Stromal cell of bone marrow (primary cell): ENCODE data around the gene SEMA3D.
A peak's percentile ranks its signal among the peaks of the same experiment; 100 is the strongest.

Source experiments
- DNase-seq: peaks from one replicate; pipeline ENCODE4 v3.0.0-alpha.2; 2012; ENCODE audit warnings: low read depth

Gene SEMA3D

DNA sequence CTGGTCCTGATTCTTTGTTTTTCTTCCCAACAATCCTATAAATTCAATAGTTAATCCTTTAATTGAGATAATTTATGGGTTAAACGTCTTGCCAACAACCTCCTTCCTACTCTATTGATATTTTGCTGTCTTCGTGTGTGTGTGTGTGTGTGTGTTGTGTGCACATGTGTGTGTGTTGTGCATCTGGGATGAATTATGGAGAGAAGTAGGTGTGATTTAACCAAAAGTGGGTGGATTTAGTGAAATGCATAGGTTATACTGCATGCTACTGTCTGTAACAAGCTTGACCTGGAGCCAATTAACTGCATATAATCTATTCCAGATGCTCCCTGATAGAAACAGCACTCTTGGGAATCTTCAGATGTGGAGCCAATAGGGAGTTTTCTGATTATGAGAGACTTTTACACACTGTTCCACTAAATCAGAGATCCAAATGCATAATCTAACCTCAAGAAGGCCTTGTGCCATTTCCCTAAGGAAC lies 61.2 kb downstream of the SEMA3D start:
- no peak for DNase-seq

DNA sequence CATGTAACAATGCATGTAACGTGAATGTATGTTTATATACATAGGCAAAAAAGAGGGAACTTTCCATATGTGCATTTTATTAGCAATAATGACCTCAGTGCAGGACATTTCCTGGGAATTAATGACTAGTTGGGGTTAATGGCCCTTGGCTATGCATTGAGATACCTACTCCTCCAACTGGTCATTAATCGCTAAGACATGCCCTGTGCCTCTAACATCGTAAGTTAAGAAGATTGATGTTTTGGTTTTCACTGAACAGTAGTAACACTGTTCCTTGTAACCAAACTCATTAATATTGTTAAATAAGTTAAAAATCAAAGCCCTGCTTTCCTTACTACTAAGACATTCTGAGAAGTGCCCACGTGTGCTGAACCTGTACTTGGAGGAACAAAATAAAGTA lies 61.7 kb downstream of the SEMA3D start:
- DNase-seq = no peak

DNA sequence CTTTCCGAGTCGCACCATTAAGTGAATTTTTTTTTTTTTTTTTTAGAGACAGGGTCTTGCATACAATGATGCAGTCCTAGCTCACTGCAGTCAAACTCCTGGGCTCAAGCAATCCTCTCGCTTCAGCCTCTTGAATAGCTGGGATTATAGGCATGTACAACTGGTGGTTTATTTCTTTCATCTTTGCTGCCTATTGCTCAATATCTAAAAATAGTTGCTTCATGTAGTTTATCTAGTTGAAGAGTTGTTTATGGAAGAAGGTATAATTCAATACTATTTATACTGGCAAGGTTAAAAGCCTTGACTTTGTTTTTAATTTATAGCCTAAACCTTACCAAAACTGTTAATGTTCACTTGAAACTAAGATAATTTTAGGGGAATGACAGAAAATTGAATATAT lies 66.9 kb downstream of the SEMA3D start:
- DNase-seq = no peak

DNA sequence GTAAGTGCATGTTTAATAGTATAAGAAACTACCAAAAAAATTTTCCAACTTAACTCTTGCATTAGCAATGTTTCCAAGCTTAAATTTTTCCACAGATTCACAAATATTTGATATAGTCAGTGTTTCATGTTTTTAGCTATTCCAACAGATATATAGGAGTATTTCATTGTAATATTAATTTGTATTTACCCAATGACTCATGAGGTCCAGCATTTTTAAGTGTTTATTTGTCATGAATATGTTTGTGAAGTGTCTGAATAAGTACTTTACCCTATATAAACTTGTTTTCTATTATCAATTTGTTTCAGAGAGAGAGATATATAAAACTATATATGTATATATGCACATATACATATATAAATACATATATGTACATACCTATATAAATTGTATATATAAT lies 71.0 kb downstream of the SEMA3D start:
- no peak for DNase-seq

DNA sequence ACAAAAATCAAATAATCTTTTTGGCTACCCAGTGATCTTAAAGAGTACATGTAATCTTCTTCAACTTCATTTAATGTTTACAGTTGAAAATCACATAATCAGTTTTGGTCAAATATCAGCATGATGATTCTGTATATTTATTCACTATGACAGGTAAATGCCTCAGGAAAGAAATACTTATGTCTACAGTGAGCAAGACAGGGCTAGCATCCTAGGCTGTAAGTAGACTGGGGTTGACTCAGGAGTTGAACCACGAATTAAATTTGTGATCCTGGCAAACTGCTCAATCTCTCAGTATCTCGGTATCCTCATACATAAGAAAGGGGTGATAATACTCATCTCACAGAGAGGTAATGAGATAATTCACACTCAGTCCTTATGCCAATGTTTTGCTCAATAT lies 71.8 kb downstream of the SEMA3D start:
- DNase-seq = no peak

DNA sequence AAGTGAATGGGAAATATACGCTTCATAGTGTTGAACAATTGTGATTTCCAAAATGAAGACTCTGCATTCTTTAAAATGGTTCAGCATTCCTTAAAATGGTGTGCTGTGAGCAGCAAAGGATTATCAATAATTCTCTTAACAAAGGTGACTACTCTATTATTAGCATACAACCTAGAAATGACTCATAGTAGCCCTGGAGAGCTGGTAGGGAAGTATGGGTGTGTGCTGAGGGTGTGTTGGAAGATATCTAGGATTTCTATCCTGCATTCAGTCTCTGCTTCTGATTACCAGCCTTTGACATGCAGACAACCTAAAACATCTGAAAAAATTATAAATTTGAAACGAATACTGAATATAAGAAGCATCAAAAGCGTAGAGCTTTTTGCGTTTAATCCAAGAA lies 72.5 kb downstream of the SEMA3D start:
- DNase-seq = no peak

DNA sequence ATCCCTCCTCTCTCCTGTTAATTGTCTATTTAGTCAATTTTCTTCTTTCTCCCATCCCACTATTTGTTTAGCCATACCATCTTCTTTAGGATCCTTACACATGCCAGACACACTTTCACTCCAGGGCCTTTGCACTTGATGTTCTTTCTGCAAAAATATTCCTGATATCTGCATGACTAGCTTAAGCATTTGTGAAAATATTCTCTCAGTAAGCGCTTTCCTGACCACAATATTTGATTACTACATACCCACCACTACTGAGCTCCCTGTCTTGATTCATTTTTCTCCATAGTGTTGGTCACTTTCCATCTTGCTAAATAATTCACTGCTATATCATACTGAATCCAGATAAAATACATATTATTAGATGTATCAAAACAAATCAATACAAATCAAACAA lies 75.1 kb downstream of the SEMA3D start:
- DNase-seq = no peak

DNA sequence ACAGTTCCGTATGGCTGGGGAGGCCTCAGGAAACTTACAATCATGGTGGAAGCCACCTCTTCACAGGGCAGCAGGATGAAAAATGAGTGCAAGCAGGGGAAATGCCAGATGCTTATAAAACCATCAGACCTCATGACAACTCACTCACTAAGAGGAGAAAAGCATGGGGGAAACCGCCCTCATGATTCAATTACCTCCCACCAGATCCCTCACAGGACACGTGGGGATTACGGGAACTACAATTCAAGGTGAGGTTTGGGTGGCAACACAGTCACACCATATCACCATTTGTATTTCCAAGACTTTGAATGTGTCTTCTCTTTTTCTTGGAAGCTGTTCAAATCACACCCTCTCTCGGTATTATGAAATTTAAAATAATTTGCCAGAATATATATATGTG lies 80.1 kb downstream of the SEMA3D start:
- no peak for DNase-seq

DNA sequence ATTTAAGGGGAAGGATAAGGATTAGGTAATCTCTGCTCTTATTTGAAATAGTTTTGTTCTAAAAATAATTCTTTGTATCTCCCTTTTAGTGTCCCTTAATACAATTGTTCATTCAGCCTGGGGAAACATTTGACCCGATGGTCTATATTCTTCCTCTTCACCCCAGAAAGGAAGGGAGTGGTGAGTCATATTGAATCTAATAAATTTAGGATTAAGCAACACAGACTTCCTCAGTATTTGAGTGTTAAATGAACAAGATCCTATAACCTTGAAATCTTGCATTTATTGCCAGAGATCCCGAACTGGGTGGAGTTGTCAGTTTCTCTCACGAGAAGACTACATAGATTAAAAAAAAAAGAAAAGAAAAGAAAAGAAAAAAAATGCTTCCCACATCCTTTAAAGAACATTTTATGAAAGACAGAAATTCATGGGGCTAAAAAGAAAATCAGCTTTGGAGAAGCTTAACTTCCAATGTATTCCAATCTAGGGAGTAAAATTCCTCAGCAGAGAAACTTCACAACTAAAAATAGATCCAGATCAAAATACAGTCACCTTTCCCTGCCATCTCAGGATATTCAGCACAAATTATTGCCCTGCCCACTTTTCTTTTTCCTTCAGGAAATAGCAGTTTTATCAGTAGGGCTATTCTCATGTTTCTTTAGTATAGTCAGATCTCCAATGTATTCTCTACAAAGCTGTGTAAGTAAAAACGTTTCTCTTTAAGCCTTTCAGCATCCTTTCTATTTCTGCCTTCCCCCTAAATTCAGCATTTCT lies 82.2 kb downstream of the SEMA3D start:
- no peak for DNase-seq

DNA sequence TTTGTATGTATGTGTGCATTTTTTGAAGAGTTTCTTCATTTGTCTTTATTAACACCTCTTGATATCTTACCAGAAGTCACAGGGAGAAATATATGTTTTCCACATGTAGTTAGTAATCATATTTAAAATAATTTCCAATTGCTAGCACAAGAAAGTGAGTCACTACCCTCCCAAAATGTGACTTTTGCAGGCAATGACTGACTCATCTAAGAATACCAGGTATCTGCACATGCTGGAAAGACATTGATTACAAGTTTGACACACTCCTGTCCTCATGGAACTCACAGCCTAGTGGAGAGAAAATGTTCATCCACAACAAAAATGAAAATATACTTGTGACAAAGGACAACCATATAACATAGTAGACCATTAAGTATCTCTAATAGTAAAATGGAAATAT lies 82.9 kb downstream of the SEMA3D start:
- DNase-seq = no peak

DNA sequence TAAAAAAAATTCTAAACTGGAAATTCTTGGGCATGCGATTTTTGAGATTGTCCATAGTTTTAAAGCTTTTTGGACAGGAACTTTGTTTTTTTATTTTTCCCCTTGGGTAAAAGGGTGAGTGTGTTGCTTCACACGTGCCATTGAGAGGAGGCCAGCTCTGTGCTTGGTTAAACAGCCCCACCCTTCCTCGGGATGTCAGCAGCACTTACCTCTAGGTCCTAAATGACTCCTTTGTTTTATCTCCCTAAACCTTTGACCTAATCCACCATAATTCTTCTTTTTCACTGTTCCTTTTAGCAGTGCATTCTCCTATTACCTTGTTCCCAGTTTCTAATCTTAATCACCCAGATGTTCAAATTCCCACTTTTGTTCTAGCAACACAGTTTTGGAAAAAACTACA lies 83.5 kb downstream of the SEMA3D start:
- DNase-seq = no peak

DNA sequence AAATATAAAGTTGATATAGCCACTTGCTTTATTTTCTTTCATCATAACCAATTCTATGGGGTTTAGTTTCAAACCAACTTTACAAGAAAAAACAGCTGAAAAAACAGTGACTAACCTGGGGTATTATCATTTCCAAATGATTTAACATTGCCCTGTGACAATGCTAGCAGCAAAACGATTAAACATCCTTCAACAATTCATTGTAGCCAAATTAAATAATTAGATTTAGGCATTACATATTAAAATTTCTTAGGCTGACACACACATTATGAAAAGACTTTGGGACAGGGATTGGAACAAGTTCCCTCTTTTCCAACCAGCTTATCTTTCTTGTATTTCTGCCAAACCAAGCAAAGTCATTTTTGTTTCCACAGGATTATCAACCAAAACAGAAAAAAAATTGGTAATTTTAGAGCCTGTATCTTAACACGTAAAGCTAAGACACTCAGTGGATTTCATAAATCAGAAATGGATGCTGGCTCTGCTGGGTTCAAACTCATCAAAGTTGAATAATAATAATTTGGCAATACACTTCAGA lies 84.0 kb downstream of the SEMA3D start:
- DNase-seq = peak; percentile 7

DNA sequence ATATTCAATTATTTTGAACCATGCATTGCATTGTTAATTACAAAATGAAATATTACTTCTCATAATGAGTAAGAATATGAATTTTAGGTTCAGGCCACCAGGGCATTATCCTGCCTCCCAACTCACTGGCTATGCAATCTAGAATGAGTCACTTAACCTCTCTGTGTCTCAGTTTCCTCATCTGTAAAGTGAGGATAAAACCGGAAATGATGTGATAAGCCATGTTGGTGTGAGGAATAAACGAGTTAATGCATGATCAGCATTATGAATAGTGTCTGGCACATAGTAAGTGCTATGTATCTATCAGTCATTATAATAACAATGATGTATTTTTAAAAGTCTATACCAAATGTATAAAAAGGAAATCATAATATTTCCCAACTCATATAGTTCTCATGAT lies 85.5 kb downstream of the SEMA3D start:
- DNase-seq = no peak

DNA sequence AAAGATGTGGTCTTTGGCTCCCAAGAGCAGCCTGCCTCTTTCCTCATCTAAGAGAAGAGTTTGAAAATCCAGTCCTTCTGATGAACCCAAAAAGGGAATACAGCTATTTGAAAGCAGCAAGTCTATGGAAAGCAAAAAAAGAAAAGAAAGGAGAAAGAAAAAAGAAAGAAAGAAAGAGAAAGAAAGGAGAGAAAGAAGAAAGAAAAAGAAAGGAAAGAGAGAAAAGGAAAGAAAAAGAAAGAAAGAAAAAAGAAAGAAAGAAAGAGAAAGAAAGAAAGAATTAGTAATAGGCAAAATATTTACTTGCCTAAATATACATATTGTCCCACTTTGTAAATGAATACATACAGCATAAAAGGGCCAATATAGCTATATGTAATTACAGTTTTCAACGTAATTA lies 89.0 kb downstream of the SEMA3D start:
- no peak for DNase-seq

DNA sequence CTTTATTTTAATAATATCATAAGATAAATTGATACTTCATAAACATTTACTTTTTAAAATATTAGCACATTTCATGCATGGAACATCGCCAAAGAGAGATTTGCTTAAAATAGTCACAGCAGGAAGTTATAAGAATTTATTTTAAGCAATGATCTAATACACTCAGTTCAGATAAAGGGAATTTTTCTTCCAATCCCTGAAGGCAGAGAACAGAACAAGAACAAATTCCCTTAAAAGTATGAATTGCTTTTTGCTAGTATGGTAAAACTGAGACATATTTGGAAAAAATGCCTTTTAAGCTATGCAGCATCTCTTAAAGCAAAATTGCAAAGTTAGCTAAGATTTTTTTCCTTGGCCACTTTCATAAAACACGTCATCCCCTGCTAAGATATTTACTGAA lies 91.0 kb downstream of the SEMA3D start:
- DNase-seq = no peak

DNA sequence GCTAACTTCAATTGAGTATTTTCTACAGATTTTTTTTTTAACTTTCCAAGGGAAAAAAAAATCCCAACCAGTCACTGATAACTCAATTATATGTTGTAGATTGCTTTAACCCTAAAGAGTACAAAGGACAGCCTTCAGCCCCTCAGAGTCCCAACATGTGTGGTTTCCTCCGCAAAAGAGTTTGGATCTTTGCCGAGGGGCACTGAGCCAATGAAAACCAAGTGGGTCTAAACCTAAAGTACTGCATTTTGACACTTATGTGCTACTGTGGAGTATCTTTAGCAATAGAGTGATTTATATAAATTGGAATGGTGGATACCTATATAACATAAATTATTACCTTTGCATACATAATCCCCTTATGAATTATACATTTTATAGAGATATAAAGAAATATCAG lies 91.5 kb downstream of the SEMA3D start:
- DNase-seq = no peak

DNA sequence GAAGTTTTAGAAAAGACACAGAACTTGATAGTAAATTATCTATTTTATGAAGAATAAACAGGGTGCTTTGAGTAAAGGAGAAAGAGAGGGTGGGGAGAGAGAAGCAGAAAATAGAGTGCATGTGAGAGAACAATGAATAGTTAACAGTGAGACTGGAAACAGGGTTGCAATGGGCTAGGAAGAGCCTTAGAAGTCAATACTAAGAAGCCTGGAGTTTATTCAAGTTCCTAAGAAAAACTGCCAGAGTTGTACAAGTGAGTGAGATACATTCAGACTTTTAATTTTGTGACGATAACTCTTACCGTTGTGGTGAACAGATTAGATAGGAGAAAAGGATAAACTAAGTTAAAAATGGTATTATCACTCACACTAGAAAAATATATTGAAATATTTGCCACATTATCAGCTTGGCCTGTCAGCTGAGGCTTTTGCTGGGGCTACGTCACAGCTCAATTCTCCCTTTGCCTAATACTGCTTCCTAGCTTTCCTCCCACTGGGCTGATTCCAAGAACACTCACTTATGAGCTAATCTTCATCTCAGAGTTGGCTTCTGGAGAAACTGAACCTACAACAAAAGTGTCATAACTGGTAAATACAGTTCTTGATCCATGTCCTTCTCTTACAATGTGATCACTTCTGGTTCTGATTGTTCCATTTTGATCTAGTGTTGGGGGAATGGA lies 92.7 kb downstream of the SEMA3D start:
- no peak for DNase-seq

DNA sequence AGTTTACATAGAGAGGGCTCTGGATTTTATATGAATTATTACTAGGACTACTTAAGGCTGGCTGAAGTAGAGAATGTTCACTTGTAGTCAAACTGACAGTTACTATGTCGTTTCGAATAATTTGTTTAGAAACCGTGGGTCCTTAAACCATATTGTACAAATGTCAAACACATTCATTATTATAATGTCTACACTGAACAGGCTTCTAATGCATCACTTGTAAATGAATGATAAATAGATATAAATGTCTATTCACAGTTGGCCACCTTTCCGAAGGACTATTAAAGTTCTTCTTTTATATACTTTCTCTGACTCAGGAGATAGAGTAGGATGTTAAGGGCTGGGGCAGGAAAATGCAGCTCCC lies 95.3 kb downstream of the SEMA3D start:
- DNase-seq = no peak

DNA sequence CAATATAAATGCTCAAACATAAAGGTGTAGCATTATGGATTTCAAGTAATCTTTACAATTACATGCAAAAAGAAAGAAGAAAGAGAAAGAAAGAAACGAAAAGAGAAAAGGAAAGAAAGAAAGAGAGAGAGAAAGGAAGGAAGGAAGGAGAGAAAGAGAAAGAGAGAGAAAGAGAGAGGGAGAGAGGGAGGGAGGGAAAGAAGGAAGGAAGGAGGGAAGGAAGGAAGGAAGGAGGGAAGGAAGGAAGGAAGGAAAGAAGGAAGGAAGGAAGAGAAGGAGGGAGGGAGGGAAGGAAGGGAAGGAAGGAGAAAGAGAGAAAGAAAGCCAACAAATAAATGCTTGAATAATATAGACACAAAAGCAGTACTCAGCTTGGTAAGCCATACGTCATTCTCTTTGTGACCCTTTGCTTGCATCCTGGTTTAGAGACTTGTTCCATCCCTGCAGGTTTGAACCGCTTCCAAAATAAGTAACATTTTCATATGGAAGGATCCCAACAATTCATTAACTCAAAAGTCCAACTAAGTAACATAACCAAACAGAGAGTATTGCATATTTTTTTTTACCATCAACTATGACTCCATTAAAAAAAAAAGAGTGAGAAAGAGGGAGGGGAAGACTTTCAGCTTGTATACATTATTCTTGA lies 95.8 kb downstream of the SEMA3D start:
- DNase-seq = no peak

DNA sequence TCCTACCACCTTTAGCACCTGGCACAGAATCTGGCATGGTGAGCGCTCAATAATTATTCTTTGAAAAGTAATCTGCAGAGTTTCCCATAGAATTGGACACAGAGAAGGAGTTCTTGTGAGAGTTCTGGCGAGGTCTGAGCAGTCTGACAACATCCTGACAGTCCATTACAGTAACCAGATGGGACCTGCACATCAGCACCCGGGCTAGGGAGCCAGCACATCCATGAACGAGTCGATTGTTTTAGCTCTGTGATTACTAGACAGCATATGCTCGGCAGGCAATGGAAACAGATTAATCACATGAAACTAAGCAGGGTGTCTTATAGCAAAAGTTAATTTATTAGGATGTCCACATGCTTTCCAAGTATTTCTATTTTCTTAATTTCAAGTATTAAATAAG lies 96.7 kb downstream of the SEMA3D start:
- no peak for DNase-seq

DNA sequence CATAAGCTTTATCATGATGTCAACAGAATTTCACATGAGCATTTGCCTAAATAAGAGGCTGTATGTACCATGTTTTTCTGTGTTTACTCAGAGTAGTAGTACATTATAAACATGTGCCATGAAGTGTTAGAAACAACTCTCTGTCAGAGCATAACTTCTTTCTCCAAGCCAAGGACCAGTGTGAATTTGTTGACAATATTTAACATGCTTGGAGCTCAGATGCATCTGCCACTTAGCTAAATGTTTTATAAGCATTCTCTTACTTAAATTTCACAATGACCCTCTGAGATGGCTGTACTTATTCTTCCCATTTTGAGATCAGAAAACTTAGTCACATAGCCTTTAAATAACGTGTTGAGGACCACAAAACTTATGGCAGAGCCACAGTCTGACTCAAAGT lies 105.0 kb downstream of the SEMA3D start:
- no peak for DNase-seq

DNA sequence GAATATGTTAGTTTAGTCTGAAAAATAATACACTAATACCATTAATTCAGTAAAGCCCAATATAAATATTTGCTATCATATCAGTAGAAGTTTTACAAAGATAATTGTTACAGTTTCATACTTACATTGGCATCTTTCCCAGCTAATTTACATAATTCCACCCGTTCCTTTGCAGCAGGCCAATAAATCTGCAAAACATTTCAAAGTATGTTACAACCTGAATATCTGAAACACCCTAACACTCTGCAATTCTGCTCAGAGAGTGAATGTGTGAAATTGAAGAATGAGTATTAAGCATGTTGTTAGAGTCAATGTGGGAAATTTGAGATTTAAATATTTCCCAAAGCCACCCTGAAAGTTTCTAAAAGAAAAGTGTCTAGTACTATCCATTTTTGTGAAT lies 105.5 kb downstream of the SEMA3D start:
- no peak for DNase-seq

DNA sequence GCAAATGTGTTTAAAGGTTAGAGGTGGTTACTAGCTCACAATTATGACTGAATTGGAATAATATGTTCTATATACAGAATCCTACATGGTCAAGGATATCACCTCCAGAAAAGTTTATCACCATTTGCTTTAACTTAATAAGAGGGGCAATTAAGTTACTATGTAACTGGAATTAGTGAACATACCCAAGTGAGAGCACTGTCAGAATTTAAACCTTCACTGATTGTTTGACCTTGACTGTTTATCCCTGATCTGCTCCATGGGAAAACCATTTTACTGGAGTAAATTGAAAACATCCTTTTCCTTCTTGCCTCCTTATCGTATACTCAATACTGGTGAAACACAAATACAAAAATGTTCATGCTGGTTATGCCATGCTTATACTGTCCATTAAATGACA lies 107.4 kb downstream of the SEMA3D start:
- no peak for DNase-seq
